ENCODE data around the gene CLCN6. TPM values are rescaled to one million over a fixed set of nuclear protein-coding genes. Genes with fewer than 3 reads are reported as not detected.
A peak's percentile ranks its signal among the peaks of the same experiment; 100 is the strongest.

CLCN6 gene
- polyA plus RNA-seq, 3 donors = 3.8 to 37.1 (median 4.2) TPM

GRCh38 chr1:11833900-11834299 is 27.9 kb downstream of the CLCN6 start:
- DNase-seq = no peak
- no peaks in the 10 kb centered on the region for H3K9me3 ChIP-seq (replicated peaks in 1 of 2; ENCODE audit: control insufficient read depth in 1 of 2, insufficient read depth in 1 of 2, low read length in 2 of 2)
- 96% methylated on average over 11 of the region's 13 CpGs for WGBS (ENCODE audit: insufficient coverage)
- no peak overlapping the region for H3K27ac ChIP-seq (ENCODE audit: low read depth in 1 of 2, low read length in 2 of 2)
- H3K4me2 ChIP-seq (replicated peaks; ENCODE audit: extremely low read depth, low read length, poor library complexity, severe bottlenecking) = no peak overlapping the region
- peaks cover 17% of the 10 kb centered on the region for H4K20me1 ChIP-seq (ENCODE audit: insufficient read depth, low read length)
- H3K4me1 Mint-ChIP-seq = peaks cover 2% of the 10 kb centered on the region
- H3K4me3 ChIP-seq (replicated peaks in 1 of 3; ENCODE audit: low read depth in 2 of 3, low read length in 3 of 3) = no peak overlapping the region
- no peaks in the 10 kb centered on the region for H3K27me3 ChIP-seq (ENCODE audit: control insufficient read depth in 2 of 2, insufficient read depth in 2 of 2, low read length in 2 of 2)
- H3K4me1 ChIP-seq (ENCODE audit: control insufficient read depth in 1 of 2, insufficient read depth in 2 of 2, low read length in 2 of 2) = no peaks in the 10 kb centered on the region
- no peaks in the 10 kb centered on the region for H3K9me3 Mint-ChIP-seq
- H3K36me3 ChIP-seq (replicated peaks in 1 of 2; ENCODE audit: control insufficient read depth in 1 of 2, insufficient read depth in 2 of 2, low read length in 2 of 2) = peaks cover 93 to 97% of the 10 kb centered on the region in 2 donors
- TF ChIP-seq CTCF (IDR thresholded peaks at IDR 0.05) = no peak
- no peaks in the 10 kb centered on the region for H3K27me3 Mint-ChIP-seq (ENCODE audit: low read depth in 3 of 3)
- no peaks in the 10 kb centered on the region for H3K79me2 ChIP-seq (ENCODE audit: insufficient read depth, low read length)
- intact Hi-C loops (cut with micrococcal nuclease) = no loop called here
- no peak overlapping the region for H2AFZ ChIP-seq (ENCODE audit: insufficient read depth, low read depth, low read length, poor library complexity, severe bottlenecking)
- H3K36me3 Mint-ChIP-seq = peaks cover 88 to 89% of the 10 kb centered on the region in 2 donors
- no peak overlapping the region for H3K9ac ChIP-seq (ENCODE audit: insufficient read depth, low read length, poor library complexity, severe bottlenecking)
- no peak overlapping the region for H3K4me3 Mint-ChIP-seq
- H3K27ac Mint-ChIP-seq = no peak overlapping the region

- no peak for TF ChIP-seq CTCF (IDR thresholded peaks at IDR 0.05)
- Histone ChIP-seq H4K20me1 (ENCODE audit: insufficient read depth, low read length) (peaks cover 17% of the 10 kb centered on the region), H3K27ac (ENCODE audit: low read depth in 1 of 2, low read length in 2 of 2) (no peak overlapping the region), H3K79me2 (ENCODE audit: insufficient read depth, low read length) (no peaks in the 10 kb centered on the region), H3K4me1 (ENCODE audit: control insufficient read depth in 1 of 2, insufficient read depth in 2 of 2, low read length in 2 of 2) (no peaks in the 10 kb centered on the region), H3K4me2 (replicated peaks; ENCODE audit: extremely low read depth, low read length, poor library complexity, severe bottlenecking) (no peak overlapping the region), H2AFZ (ENCODE audit: insufficient read depth, low read depth, low read length, poor library complexity, severe bottlenecking) (no peak overlapping the region), H3K9me3 (replicated peaks in 1 of 2; ENCODE audit: control insufficient read depth in 1 of 2, insufficient read depth in 1 of 2, low read length in 2 of 2) (no peaks in the 10 kb centered on the region), H3K4me3 (replicated peaks in 1 of 3; ENCODE audit: low read depth in 2 of 3, low read length in 3 of 3) (no peak overlapping the region), H3K9ac (ENCODE audit: insufficient read depth, low read length, poor library complexity, severe bottlenecking) (no peak overlapping the region), H3K27me3 (ENCODE audit: control insufficient read depth in 2 of 2, insufficient read depth in 2 of 2, low read length in 2 of 2) (no peaks in the 10 kb centered on the region), H3K36me3 (replicated peaks in 1 of 2; ENCODE audit: control insufficient read depth in 1 of 2, insufficient read depth in 2 of 2, low read length in 2 of 2) (peaks cover 95 to 97% of the 10 kb centered on the region in 2 donors)
- WGBS (ENCODE audit: insufficient coverage) = 95% methylated on average over 22 of the region's 28 CpGs
- Mint-ChIP-seq H3K27ac (peak overlapping the region in 1 of 7 donors; percentile 1), H3K27me3 (ENCODE audit: low read depth in 3 of 3) (no peaks in the 10 kb centered on the region), H3K4me3 (no peak overlapping the region), H3K36me3 (peaks cover 93 to 95% of the 10 kb centered on the region in 2 donors), H3K9me3 (no peaks in the 10 kb centered on the region), H3K4me1 (peaks cover 2% of the 10 kb centered on the region)
- intact Hi-C loops (cut with micrococcal nuclease) = no loop called here
- no peak for DNase-seq
Observed at GRCh38 chr1:11835441-11836225, 29.6 kb downstream of the CLCN6 start.

All from CD14-positive monocyte (primary cell).